MCF 10A (cell line): ENCODE measurements around the gene POU2AF1. TPM values are rescaled to one million over a fixed set of nuclear protein-coding genes. Genes with fewer than 3 reads are reported as not detected.

ENCODE experiments used
- BruUV-seq: library from RNA; stranded (reverse); fragments of 400-500 nt; replicated peaks from 2 replicates; lab custom pipeline; 2021; lab: Mats Ljungman, UMichigan
- CTCF ChIA-PET: fragments of 300-600 bp; sonication (Branson Sonifier 250); formaldehyde crosslinking; extraction: SDS; loops from one replicate; lab custom pipeline; 2021; ENCODE audit warnings: antibody characterized with exemption, inconsistent platforms; lab: Yijun Ruan, JAX
- POLR2A ChIA-PET: fragments of 300-600, 350-650 bp; sonication (Branson Sonifier 250); formaldehyde crosslinking; extraction: SDS; loops from one replicate; lab custom pipeline; 2020; ENCODE audit warnings: antibody characterized with exemption, inconsistent platforms; lab: Yijun Ruan, JAX
- DNase-seq: peaks from one replicate; pipeline ENCODE4 v3.0.0-alpha.2; 2018; ENCODE audit not compliant: unreplicated experiment
- H3K27ac Mint-ChIP-seq: one replicate; pipeline ENCODE4 v1.8.0; 2022; ENCODE audit warnings: mild to moderate bottlenecking, low read depth, mixed read lengths; ENCODE audit not compliant: unreplicated experiment
- H3K27me3 Mint-ChIP-seq: one replicate; pipeline ENCODE4 v1.8.0; 2022; ENCODE audit warnings: mixed read lengths; ENCODE audit not compliant: insufficient read depth, unreplicated experiment
- H3K36me3 Mint-ChIP-seq: one replicate; pipeline ENCODE4 v1.8.0; 2022; ENCODE audit warnings: mild to moderate bottlenecking, moderate library complexity, mixed read lengths; ENCODE audit not compliant: insufficient read depth, unreplicated experiment
- H3K4me1 Mint-ChIP-seq: one replicate; pipeline ENCODE4 v1.8.0; 2022; ENCODE audit warnings: mixed read lengths; ENCODE audit not compliant: insufficient read depth, unreplicated experiment
- H3K4me3 Mint-ChIP-seq: one replicate; pipeline ENCODE4 v1.8.0; 2022; ENCODE audit warnings: mild to moderate bottlenecking, moderate library complexity, mixed read lengths; ENCODE audit not compliant: unreplicated experiment
- H3K9me3 Mint-ChIP-seq: one replicate; pipeline ENCODE4 v1.8.0; 2022; ENCODE audit warnings: mixed read lengths; ENCODE audit not compliant: unreplicated experiment
- intact Hi-C: fragments of 100-400 bp; cut with micrococcal nuclease; formaldehyde crosslinking; loops from 2 replicates; pipeline ENCODE4 v1.14.1; 2022
- total RNA-seq: library from RNA; stranded (reverse); gene quantifications from 2 replicates; pipeline ENCODE4 v1.2.3, GENCODE V29; 2022
- TF ChIP-seq, protein P1 (sequence below): fragments of 200-600 bp; IDR thresholded peaks from one replicate; pipeline ENCODE4 v1.8.0; 2022; ENCODE audit warnings: antibody characterized with exemption, mild to moderate bottlenecking; ENCODE audit not compliant: unreplicated experiment

The POU2AF1 gene
- total RNA-seq, 1 experiment from 2014 or later = not detected

DNA sequence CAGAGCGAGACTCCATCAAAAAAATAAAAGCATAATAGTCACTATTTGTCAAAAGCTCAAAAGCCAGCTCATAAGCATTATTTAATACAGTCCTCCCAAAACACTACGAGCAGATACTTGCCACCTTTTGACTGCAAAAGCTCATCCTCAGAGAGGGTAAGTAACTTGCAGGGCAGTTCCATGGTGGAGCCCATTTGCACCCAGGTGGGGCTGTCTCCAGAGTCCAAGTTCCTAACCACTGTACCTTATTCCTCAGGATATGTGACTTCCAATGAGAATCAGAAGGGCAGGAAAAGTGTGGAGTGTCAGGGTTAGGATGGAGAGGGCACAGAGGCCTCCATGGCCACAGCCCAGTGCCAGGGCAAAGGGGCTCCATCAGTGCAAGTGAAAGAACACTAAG, 28.6 kb upstream of the POU2AF1 start:
- no peak for DNase-seq

GRCh38 chr11:111406589-111406988, 27.5 kb upstream of the POU2AF1 start:
- TF ChIP-seq, protein P1, sequence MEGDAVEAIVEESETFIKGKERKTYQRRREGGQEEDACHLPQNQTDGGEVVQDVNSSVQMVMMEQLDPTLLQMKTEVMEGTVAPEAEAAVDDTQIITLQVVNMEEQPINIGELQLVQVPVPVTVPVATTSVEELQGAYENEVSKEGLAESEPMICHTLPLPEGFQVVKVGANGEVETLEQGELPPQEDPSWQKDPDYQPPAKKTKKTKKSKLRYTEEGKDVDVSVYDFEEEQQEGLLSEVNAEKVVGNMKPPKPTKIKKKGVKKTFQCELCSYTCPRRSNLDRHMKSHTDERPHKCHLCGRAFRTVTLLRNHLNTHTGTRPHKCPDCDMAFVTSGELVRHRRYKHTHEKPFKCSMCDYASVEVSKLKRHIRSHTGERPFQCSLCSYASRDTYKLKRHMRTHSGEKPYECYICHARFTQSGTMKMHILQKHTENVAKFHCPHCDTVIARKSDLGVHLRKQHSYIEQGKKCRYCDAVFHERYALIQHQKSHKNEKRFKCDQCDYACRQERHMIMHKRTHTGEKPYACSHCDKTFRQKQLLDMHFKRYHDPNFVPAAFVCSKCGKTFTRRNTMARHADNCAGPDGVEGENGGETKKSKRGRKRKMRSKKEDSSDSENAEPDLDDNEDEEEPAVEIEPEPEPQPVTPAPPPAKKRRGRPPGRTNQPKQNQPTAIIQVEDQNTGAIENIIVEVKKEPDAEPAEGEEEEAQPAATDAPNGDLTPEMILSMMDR = no peak
- H3K4me3 Mint-ChIP-seq = no peak overlapping the region

More for the DNA sequence above, 28.6 kb upstream of the POU2AF1 start:
- H3K36me3 Mint-ChIP-seq = no peaks in the 10 kb centered on the region
- ChIA-PET CTCF (interaction anchor here (0.7 to 1.1 kb wide), 2 partner anchors 23 to 178 kb away, joined by 3 to 4 read pairs; no protein-coding TSS in a partner anchor), POLR2A (no interaction called here)
- no peak overlapping the region for H3K4me3 Mint-ChIP-seq
- H3K27me3 Mint-ChIP-seq = peaks cover 13% of the 10 kb centered on the region
- no peaks in the 10 kb centered on the region for H3K9me3 Mint-ChIP-seq
- BruUV-seq = no TSS peak
- no peaks in the 10 kb centered on the region for H3K4me1 Mint-ChIP-seq
- TF ChIP-seq, protein P1 = no peak
- intact Hi-C loops = no loop called here
- H3K27ac Mint-ChIP-seq = no peak overlapping the region

GRCh38 chr11:111406091-111406490, 27.0 kb upstream of the POU2AF1 start:
- no peaks in the 10 kb centered on the region for H3K4me1 Mint-ChIP-seq
- H3K27ac Mint-ChIP-seq = no peak overlapping the region
- H3K4me3 Mint-ChIP-seq = no peak overlapping the region
- TF ChIP-seq, protein P1 = no peak
- BruUV-seq = no TSS peak
- intact Hi-C loops = no loop called here
- CTCF ChIA-PET = interaction anchor here (1.3 kb wide), 1 partner anchor 23 kb away, joined by 6 read pairs; no protein-coding TSS in a partner anchor
- POLR2A ChIA-PET = no interaction called here
- DNase-seq = no peak
- peaks cover 8% of the 10 kb centered on the region for H3K27me3 Mint-ChIP-seq
- H3K9me3 Mint-ChIP-seq = no peaks in the 10 kb centered on the region
- H3K36me3 Mint-ChIP-seq = no peaks in the 10 kb centered on the region

More at GRCh38 chr11:111406589-111406988, 27.5 kb upstream of the POU2AF1 start:
- H3K4me1 Mint-ChIP-seq = no peaks in the 10 kb centered on the region
- H3K27ac Mint-ChIP-seq = no peak overlapping the region
- no peak for DNase-seq
- H3K27me3 Mint-ChIP-seq = peaks cover 13% of the 10 kb centered on the region
- POLR2A ChIA-PET = no interaction called here
- BruUV-seq = no TSS peak
- CTCF ChIA-PET = interaction anchor here (1.3 kb wide), 1 partner anchor 22 kb away, joined by 6 read pairs; no protein-coding TSS in a partner anchor
- intact Hi-C loops = no loop called here
- H3K36me3 Mint-ChIP-seq = no peaks in the 10 kb centered on the region
- no peaks in the 10 kb centered on the region for H3K9me3 Mint-ChIP-seq

DNA sequence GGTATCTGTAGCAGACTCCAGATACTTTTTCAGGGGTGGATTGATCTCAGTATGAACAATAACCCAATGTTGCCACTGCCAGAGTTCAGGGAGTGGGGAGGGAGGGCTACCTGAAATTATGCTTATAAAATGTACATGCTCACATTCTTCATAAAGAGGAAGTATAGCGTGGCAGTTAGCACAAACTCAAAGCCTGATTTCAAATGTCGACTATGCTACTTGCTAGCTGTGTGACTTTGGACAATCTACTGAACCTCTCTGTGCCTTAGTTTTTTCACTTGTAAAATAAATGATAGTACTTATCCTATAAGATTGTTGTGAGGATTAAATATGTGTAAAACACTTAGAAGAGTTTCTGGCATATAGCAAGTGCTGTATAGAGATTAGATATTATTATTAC, 26.5 kb upstream of the POU2AF1 start:
- TF ChIP-seq, protein P1 = no peak
- CTCF ChIA-PET = no interaction called here
- no TSS peak for BruUV-seq
- POLR2A ChIA-PET = no interaction called here
- Mint-ChIP-seq H3K4me1 (no peaks in the 10 kb centered on the region), H3K27ac (no peak overlapping the region), H3K4me3 (no peak overlapping the region), H3K36me3 (no peaks in the 10 kb centered on the region), H3K9me3 (no peaks in the 10 kb centered on the region), H3K27me3 (peaks cover 2% of the 10 kb centered on the region)
- no peak for DNase-seq
- intact Hi-C loops = no loop called here
